SK-N-SH (cell line): ENCODE measurements around the gene SKI. TPM values are rescaled to one million over a fixed set of nuclear protein-coding genes. Genes with fewer than 3 reads are reported as not detected.

Experiments
- CTCF ChIA-PET: fragments of 300-600, 350-600 bp; formaldehyde crosslinking; extraction: SDS; loops from one replicate; lab custom pipeline; 2021; lab: Yijun Ruan, JAX
- POLR2A ChIA-PET: fragments of 350-600 bp; sonication (Branson Sonifier 250); formaldehyde crosslinking; extraction: SDS; loops from one replicate; lab custom pipeline; 2020; ENCODE audit warnings: antibody characterized with exemption, inconsistent platforms; lab: Yijun Ruan, JAX
- DNase-seq: peaks from one replicate; pipeline ENCODE4 v3.0.0; 2012
- H2AFZ ChIP-seq: fragments of 200-600 bp; sonication (generic); 2 replicates; pipeline ENCODE4 v1.8.1; 2016; ENCODE audit warnings: antibody characterized with exemption, mild to moderate bottlenecking, low read depth
- H3F3A ChIP-seq: fragments of 200-600 bp; sonication (generic); replicated peaks from 2 replicates; pipeline ENCODE3; 2016; ENCODE audit warnings: antibody characterized with exemption, mild to moderate bottlenecking; ENCODE audit not compliant: insufficient read depth
- H3K27ac ChIP-seq, 2 experiments: fragments of 200-500 bp in 1 of 2; fragments of 200-600 bp in 1 of 2; sonication (Bioruptor generic) in 1 of 2; sonication (generic), shearing (Covaris generic) in 1 of 2; 2 replicates each; pipeline versions ENCODE4 v1.5.1 to v1.6.1; 2014 to 2016; ENCODE audit warnings: low read depth in 2 of 2, inconsistent platforms in 1 of 2, low read length in 1 of 2, mild to moderate bottlenecking in 1 of 2, mixed read lengths in 1 of 2
- H3K27me3 ChIP-seq: fragments of 200-600 bp; sonication (generic), shearing (Covaris generic); 2 replicates; pipeline ENCODE4 v1.6.1; 2016; ENCODE audit warnings: mixed run types; ENCODE audit not compliant: insufficient read depth
- H3K36me3 ChIP-seq, 2 experiments: fragments of 200-500 bp in 1 of 2; fragments of 200-600 bp in 1 of 2; sonication (Bioruptor generic) in 1 of 2; sonication (generic) in 1 of 2; replicated peaks in 1 of 2; 2 replicates each; pipeline versions ENCODE3 to v1.5.1; 2014 to 2016; ENCODE audit warnings: low read length in 1 of 2, mild to moderate bottlenecking in 1 of 2; ENCODE audit not compliant: insufficient read depth in 2 of 2, control insufficient read depth in 1 of 2
- H3K4me1 ChIP-seq, 2 experiments: fragments of 200-500 bp in 1 of 2; fragments of 200-600 bp in 1 of 2; sonication (Bioruptor generic) in 1 of 2; sonication (generic), shearing (Covaris generic) in 1 of 2; 2 replicates each; pipeline versions ENCODE4 v1.5.1 to v1.6.1; 2014 to 2016; ENCODE audit warnings: low read depth in 1 of 2, low read length in 1 of 2, mixed run types in 1 of 2; ENCODE audit not compliant: insufficient read depth in 2 of 2, control insufficient read depth in 1 of 2
- H3K4me2 ChIP-seq: fragments of 200-600 bp; sonication (generic), shearing (Covaris generic); 2 replicates; pipeline ENCODE4 v1.6.1; 2017; ENCODE audit warnings: mixed run types
- H3K4me3 ChIP-seq, 2 experiments: fragments of 200-500 bp in 1 of 2; fragments of 200-600 bp in 1 of 2; sonication (Bioruptor generic) in 1 of 2; sonication (generic), shearing (Covaris generic) in 1 of 2; 2 replicates each; pipeline versions ENCODE4 v1.5.1 to v1.8.1; 2014 to 2016; ENCODE audit warnings: low read depth in 2 of 2, inconsistent platforms in 1 of 2, low read length in 1 of 2, mild to moderate bottlenecking in 1 of 2, mixed read lengths in 1 of 2, moderate library complexity in 1 of 2
- H3K79me2 ChIP-seq: fragments of 200-600 bp; sonication (generic); 2 replicates; pipeline ENCODE4 v1.8.1; 2017; ENCODE audit warnings: mild to moderate bottlenecking; ENCODE audit not compliant: insufficient read depth
- H3K9ac ChIP-seq: fragments of 200-600 bp; sonication (generic); 2 replicates; pipeline ENCODE4 v1.6.1; 2017; ENCODE audit warnings: mixed run types
- H3K9me2 ChIP-seq: fragments of 200-600 bp; sonication (generic); 2 replicates; pipeline ENCODE4 v1.6.1; 2017; ENCODE audit warnings: mixed run types
- H3K9me3 ChIP-seq: fragments of 200-600 bp; sonication (generic); 2 replicates; pipeline ENCODE4 v1.6.1; 2017; ENCODE audit warnings: mixed run types, mild to moderate bottlenecking, moderate library complexity
- H4K20me1 ChIP-seq: fragments of 200-600 bp; sonication (generic); 2 replicates; pipeline ENCODE4 v1.6.1; 2017; ENCODE audit warnings: mild to moderate bottlenecking, mixed run types; ENCODE audit not compliant: insufficient read depth
- EP300 ChIP-seq, 2 experiments: IDR thresholded peaks; 2 replicates each; pipeline versions ENCODE4 v1.4.0 to v1.6.1; 2012; ENCODE audit warnings: borderline replicate concordance in 1 of 2, low read depth in 1 of 2, low read length in 1 of 2
- EZH2phosphoT487 ChIP-seq: fragments of 200-600 bp; sonication (generic); IDR thresholded peaks from 2 replicates; pipeline ENCODE4 v1.6.1; 2017; ENCODE audit warnings: low read depth, mixed run types, mild to moderate bottlenecking, antibody characterized with exemption, moderate library complexity, borderline replicate concordance
- FOSL2 ChIP-seq: IDR thresholded peaks from 2 replicates; pipeline ENCODE4 v1.4.0; 2012; ENCODE audit warnings: low read depth, mild to moderate bottlenecking, moderate library complexity, borderline replicate concordance
- MAX ChIP-seq: IDR thresholded peaks from 2 replicates; pipeline ENCODE4 v1.4.0; 2012; ENCODE audit warnings: low read depth
- NFIC ChIP-seq: IDR thresholded peaks from 2 replicates; pipeline ENCODE4 v1.4.0; 2012; ENCODE audit warnings: borderline replicate concordance
- POLR2AphosphoS5 ChIP-seq: IDR thresholded peaks from 2 replicates; pipeline ENCODE4 v1.6.1; 2012; ENCODE audit warnings: low read depth, low read length
- RCOR1 ChIP-seq: fragments of 150-350 bp; IDR thresholded peaks from 2 replicates; pipeline ENCODE4 v1.6.1; 2017; ENCODE audit warnings: antibody characterized with exemption, low read length
- SMC3 ChIP-seq: IDR thresholded peaks from 2 replicates; pipeline ENCODE4 v1.6.1; 2012; ENCODE audit warnings: low read depth, low read length, improper control_type of control experiment
- TAF1 ChIP-seq: IDR thresholded peaks from 2 replicates; pipeline ENCODE4 v1.6.1; 2012; ENCODE audit warnings: low read depth, mild to moderate bottlenecking, low read length, moderate library complexity, borderline replicate concordance
- TCF12 ChIP-seq: IDR thresholded peaks from 2 replicates; pipeline ENCODE4 v1.4.0; 2012
- TEAD4 ChIP-seq: IDR thresholded peaks from 2 replicates; pipeline ENCODE4 v1.4.0; 2012; ENCODE audit warnings: mild to moderate bottlenecking, borderline replicate concordance; ENCODE audit not compliant: insufficient read depth
- YY1 ChIP-seq: IDR thresholded peaks from 2 replicates; pipeline ENCODE4 v1.4.0; 2012; ENCODE audit warnings: low read depth, mild to moderate bottlenecking
- WGBS: methylation state at CpG from one replicate; pipeline ENCODE4 v1.1.6; 2017; ENCODE audit warnings: low lambda C conversion rate; 5-methylcytosine and 5-hydroxymethylcytosine counted together
- polyA plus RNA-seq, 3 experiments: library from polyadenylated mRNA; depleted of rRNA; stranded (reverse); fragments of >200 nt; gene quantifications; 2 replicates each; pipeline ENCODE4 v1.2.3, GENCODE V29; 2012
- TF ChIP-seq, protein P1 (sequence below): IDR thresholded peaks from 2 replicates; pipeline ENCODE4 v1.6.1; 2012; ENCODE audit warnings: mild to moderate bottlenecking, low read depth, low read length, moderate library complexity

Gene SKI
- polyA plus RNA-seq, 1 of the 3 experiments (the other 2 are of a cell fraction): 7.2 TPM

- Histone ChIP-seq H3K79me2 (no peaks in the 10 kb centered on the region), H3K4me2 (no peak overlapping the region), H4K20me1 (no peaks in the 10 kb centered on the region), H3K36me3 (peaks cover 3 to 51% of the 10 kb centered on the region in 2 experiments), H3K9me2 (no peaks in the 10 kb centered on the region), H3K27me3 (no peaks in the 10 kb centered on the region), H3F3A (peaks cover 4% of the 10 kb centered on the region), H3K4me3 (no peak overlapping the region), H3K4me1 (peaks cover 0 to 17% of the 10 kb centered on the region in 2 experiments; a peak in 1 of 4 replicates), H3K9ac (no peak overlapping the region), H3K9me3 (no peaks in the 10 kb centered on the region), H3K27ac (no peak overlapping the region; a peak in 1 of 4 replicates), H2AFZ (no peak overlapping the region)
- ChIA-PET CTCF (no interaction called here), POLR2A (no interaction called here)
- DNase-seq: no peak
- 98% methylated on average over 15 of the region's 20 CpGs for WGBS
- TF ChIP-seq MAX (no peak), YY1 (no peak), POLR2AphosphoS5 (no peak), EZH2phosphoT487 (no peak), SMC3 (no peak), EP300 (IDR thresholded peaks at IDR 0.05; ENCODE audit: borderline replicate concordance in 1 of 2, low read depth in 1 of 2, low read length in 1 of 2) (no peak), TCF12 (no peak), FOSL2 (no peak), NFIC (no peak), RCOR1 (no peak), TAF1 (no peak), TEAD4 (no peak)
- TF ChIP-seq, protein P1, sequence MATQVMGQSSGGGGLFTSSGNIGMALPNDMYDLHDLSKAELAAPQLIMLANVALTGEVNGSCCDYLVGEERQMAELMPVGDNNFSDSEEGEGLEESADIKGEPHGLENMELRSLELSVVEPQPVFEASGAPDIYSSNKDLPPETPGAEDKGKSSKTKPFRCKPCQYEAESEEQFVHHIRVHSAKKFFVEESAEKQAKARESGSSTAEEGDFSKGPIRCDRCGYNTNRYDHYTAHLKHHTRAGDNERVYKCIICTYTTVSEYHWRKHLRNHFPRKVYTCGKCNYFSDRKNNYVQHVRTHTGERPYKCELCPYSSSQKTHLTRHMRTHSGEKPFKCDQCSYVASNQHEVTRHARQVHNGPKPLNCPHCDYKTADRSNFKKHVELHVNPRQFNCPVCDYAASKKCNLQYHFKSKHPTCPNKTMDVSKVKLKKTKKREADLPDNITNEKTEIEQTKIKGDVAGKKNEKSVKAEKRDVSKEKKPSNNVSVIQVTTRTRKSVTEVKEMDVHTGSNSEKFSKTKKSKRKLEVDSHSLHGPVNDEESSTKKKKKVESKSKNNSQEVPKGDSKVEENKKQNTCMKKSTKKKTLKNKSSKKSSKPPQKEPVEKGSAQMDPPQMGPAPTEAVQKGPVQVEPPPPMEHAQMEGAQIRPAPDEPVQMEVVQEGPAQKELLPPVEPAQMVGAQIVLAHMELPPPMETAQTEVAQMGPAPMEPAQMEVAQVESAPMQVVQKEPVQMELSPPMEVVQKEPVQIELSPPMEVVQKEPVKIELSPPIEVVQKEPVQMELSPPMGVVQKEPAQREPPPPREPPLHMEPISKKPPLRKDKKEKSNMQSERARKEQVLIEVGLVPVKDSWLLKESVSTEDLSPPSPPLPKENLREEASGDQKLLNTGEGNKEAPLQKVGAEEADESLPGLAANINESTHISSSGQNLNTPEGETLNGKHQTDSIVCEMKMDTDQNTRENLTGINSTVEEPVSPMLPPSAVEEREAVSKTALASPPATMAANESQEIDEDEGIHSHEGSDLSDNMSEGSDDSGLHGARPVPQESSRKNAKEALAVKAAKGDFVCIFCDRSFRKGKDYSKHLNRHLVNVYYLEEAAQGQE: no peak
Observed at GRCh38 chr1:2308844-2309243, 80.7 kb downstream of the SKI start.
